A673 (cell line): ENCODE results near the gene CSTF3. TPM values are rescaled to one million over a fixed set of nuclear protein-coding genes. Genes with fewer than 3 reads are reported as not detected.

Source experiments
- BruUV-seq: library from RNA; stranded (reverse); fragments of 400-500 nt; replicated peaks from 2 replicates; lab custom pipeline; 2021; lab: Mats Ljungman, UMichigan
- CTCF ChIA-PET: fragments of 300-600 bp; sonication (Branson Sonifier 250); formaldehyde crosslinking; loops from one replicate; lab custom pipeline; 2022; ENCODE audit warnings: antibody characterized with exemption; lab: Charles Lee
- POLR2A ChIA-PET: fragments of 300-600 bp; sonication (Branson Sonifier 250); formaldehyde crosslinking; loops from one replicate; lab custom pipeline; 2022; ENCODE audit warnings: antibody characterized with exemption; ENCODE audit not compliant: low non-redundant PET; lab: Charles Lee
- DNase-seq: peaks from one replicate; pipeline ENCODE4 v3.0.0-alpha.2; 2015; ENCODE audit warnings: low spot score
- H3K27ac ChIP-seq: fragments of 200-600 bp; sonication (generic); 2 replicates; pipeline ENCODE4 v1.5.1; 2016; ENCODE audit warnings: mixed run types, low read depth, mild to moderate bottlenecking, mixed read lengths, antibody characterized with exemption, low read length; ENCODE audit not compliant: poor library complexity, severe bottlenecking
- H3K27me3 ChIP-seq: fragments of 200-600 bp; sonication (generic); replicated peaks from 2 replicates; pipeline ENCODE4 v1.6.1; 2017; ENCODE audit warnings: mixed run types, low read depth, mild to moderate bottlenecking, mixed read lengths, antibody characterized with exemption, low read length; ENCODE audit not compliant: insufficient read depth, poor library complexity
- H3K36me3 ChIP-seq: fragments of 200-600 bp; sonication (generic); 2 replicates; pipeline ENCODE4 v1.6.1; 2016; ENCODE audit warnings: mixed run types, mild to moderate bottlenecking, mixed read lengths, antibody characterized with exemption, low read length; ENCODE audit not compliant: insufficient read depth, poor library complexity, severe bottlenecking
- H3K4me1 ChIP-seq: fragments of 200-600 bp; sonication (generic); 2 replicates; pipeline ENCODE4 v1.6.1; 2017; ENCODE audit warnings: mixed run types, mild to moderate bottlenecking, mixed read lengths, antibody characterized with exemption, low read length; ENCODE audit not compliant: insufficient read depth, poor library complexity, severe bottlenecking
- H3K4me3 ChIP-seq: fragments of 200-600 bp; sonication (generic); 2 replicates; pipeline ENCODE4 v1.5.1; 2016; ENCODE audit warnings: low read depth, mixed run types, mild to moderate bottlenecking, mixed read lengths, low read length; ENCODE audit not compliant: poor library complexity, severe bottlenecking
- H3K9me3 ChIP-seq: fragments of 200-600 bp; sonication (generic); 2 replicates; pipeline ENCODE4 v1.6.1; 2016; ENCODE audit warnings: mixed run types, low read depth, mild to moderate bottlenecking, mixed read lengths, antibody characterized with exemption, low read length; ENCODE audit not compliant: poor library complexity, severe bottlenecking
- EZH2 ChIP-seq: fragments of 200-600 bp; sonication (generic); IDR thresholded peaks from 2 replicates; pipeline ENCODE4 v1.6.1; 2017; ENCODE audit warnings: borderline replicate concordance, low read depth, mild to moderate bottlenecking, mixed read lengths, antibody characterized with exemption, low read length; ENCODE audit not compliant: poor library complexity, severe bottlenecking
- intact Hi-C: fragments of 100-400 bp; cut with micrococcal nuclease; formaldehyde crosslinking; loops from one replicate; pipeline ENCODE4 v1.10.0; 2022; ENCODE audit not compliant: unreplicated experiment
- total RNA-seq: library from RNA; stranded (reverse); gene quantifications from 2 replicates; pipeline ENCODE4 v1.2.3, GENCODE V29; 2021
- TF ChIP-seq, protein P1 (sequence below): fragments of 300-800, 200-600 bp; sonication (generic); conservative IDR thresholded peaks from 2 replicates; pipeline ENCODE4 v1.5.1; 2017; ENCODE audit warnings: low read depth, mild to moderate bottlenecking, antibody characterized with exemption, low read length, moderate library complexity, mixed read lengths

Gene CSTF3
- total RNA-seq, 1 experiment from 2014 or later = 121 TPM

DNA sequence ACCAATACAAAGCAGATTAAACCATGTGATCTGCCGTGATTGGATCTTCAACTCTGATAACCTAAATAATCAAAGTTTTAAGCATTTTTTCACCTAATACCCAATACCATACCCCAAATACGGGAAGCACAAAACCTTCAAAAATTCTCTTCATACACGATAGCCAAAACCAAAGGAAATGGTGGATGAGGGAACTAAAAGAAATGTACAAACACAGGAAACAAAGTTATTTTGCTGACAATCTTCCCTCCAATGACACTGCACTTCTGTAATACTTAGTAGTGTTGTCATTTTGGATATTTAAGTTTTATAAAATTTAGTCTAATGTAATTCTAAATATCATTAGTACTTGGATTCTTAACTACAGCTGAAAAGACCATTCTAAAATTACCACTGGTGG lies 27.0 kb downstream of the CSTF3 start:
- ChIA-PET POLR2A (no interaction called here), CTCF (no interaction called here)
- H3K36me3 ChIP-seq = peaks cover 39% of the 10 kb centered on the region
- DNase-seq = peak; percentile 43
- H3K27ac ChIP-seq = no peak overlapping the region
- H3K4me1 ChIP-seq = peaks cover 36% of the 10 kb centered on the region
- no peaks in the 10 kb centered on the region for H3K27me3 ChIP-seq
- no peak overlapping the region for H3K4me3 ChIP-seq
- no peaks in the 10 kb centered on the region for H3K9me3 ChIP-seq
- no peak for TF ChIP-seq EZH2
- TF ChIP-seq, protein P1, sequence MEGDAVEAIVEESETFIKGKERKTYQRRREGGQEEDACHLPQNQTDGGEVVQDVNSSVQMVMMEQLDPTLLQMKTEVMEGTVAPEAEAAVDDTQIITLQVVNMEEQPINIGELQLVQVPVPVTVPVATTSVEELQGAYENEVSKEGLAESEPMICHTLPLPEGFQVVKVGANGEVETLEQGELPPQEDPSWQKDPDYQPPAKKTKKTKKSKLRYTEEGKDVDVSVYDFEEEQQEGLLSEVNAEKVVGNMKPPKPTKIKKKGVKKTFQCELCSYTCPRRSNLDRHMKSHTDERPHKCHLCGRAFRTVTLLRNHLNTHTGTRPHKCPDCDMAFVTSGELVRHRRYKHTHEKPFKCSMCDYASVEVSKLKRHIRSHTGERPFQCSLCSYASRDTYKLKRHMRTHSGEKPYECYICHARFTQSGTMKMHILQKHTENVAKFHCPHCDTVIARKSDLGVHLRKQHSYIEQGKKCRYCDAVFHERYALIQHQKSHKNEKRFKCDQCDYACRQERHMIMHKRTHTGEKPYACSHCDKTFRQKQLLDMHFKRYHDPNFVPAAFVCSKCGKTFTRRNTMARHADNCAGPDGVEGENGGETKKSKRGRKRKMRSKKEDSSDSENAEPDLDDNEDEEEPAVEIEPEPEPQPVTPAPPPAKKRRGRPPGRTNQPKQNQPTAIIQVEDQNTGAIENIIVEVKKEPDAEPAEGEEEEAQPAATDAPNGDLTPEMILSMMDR = no peak
- no TSS peak for BruUV-seq
- intact Hi-C loops = no loop called here

DNA sequence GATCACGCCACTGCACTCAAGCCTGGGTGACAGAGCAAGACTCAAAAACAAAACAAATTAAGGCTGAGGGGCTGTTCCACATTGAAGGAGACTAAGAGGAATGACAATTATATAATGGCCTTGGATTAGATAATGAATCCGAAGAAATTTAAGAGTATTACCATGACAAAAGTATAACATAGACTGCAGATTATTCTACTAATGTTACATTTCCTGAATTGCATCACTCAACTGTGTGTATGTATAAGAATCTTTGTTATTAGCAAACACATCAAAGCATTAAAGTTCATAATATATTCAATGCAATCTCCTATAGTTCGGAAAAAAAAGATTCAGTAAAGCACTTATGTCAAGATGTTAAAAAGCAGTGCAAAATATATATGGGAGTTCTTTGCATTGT lies 27.5 kb downstream of the CSTF3 start:
- BruUV-seq = TSS peak; percentile 1
- Histone ChIP-seq H3K27me3 (no peaks in the 10 kb centered on the region), H3K9me3 (no peaks in the 10 kb centered on the region), H3K36me3 (peaks cover 34% of the 10 kb centered on the region), H3K27ac (no peak overlapping the region), H3K4me3 (no peak overlapping the region), H3K4me1 (peaks cover 36% of the 10 kb centered on the region)
- TF ChIP-seq, protein P1 = no peak
- TF ChIP-seq EZH2 = no peak
- POLR2A ChIA-PET = no interaction called here
- intact Hi-C loops = no loop called here
- CTCF ChIA-PET = no interaction called here
- peak; percentile 87 for DNase-seq

DNA sequence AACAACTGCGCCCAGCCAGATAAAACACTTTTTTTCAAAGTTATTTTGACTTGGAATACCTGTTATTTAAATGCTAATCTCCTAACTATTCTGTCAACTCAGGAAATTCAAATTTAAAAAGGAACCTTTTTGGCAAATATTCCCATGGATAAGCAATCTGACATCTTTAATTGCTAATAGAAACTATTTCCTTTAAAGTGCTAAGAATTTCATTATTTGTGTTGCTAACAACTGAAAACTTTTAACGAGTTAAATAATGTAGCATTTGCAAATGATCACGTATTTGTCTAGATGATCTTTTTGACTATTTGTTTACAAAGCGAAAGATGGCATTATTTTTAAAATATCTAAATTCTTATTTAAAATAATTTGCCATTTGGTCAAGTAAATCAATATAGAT lies 28.8 kb downstream of the CSTF3 start:
- intact Hi-C loops = no loop called here
- Histone ChIP-seq H3K27ac (no peak overlapping the region), H3K9me3 (no peaks in the 10 kb centered on the region), H3K4me1 (peaks cover 36% of the 10 kb centered on the region), H3K36me3 (peaks cover 22% of the 10 kb centered on the region), H3K27me3 (no peaks in the 10 kb centered on the region), H3K4me3 (no peak overlapping the region)
- TF ChIP-seq, protein P1 = no peak
- TF ChIP-seq EZH2 = no peak
- POLR2A ChIA-PET = no interaction called here
- BruUV-seq = no TSS peak
- CTCF ChIA-PET = no interaction called here
- no peak for DNase-seq
